Activated CD8-positive, alpha-beta memory T cell treated with anti-CD3 and anti-CD28 coated beads, Interleukin-2, amount 50 U/mL, for 1 hour (primary cell): ENCODE results near the gene DBT.
"Not testable (repeated sequence)": the region's sequence is repeated elsewhere in the genome, so short reads cannot be mapped to it uniquely, and the experiment has no call there.

ENCODE experiments used
- DNase-seq: peaks from one replicate; pipeline ENCODE4 v3.0.0-alpha.2; 2020; ENCODE audit errors: extremely low read depth

Gene DBT

GRCh38 chr1:100249537-100250257 lies at the start of gene DBT:
Gene DBT, minus strand, starts transcription at chr1:100249834. Its CDS starts 14 bp downstream, at chr1:100249820.
- peak; percentile 81 for DNase-seq

- no peak for DNase-seq
Observed at GRCh38 chr1:100298512-100298911, 48.9 kb upstream of the DBT start.

- not testable (repeated sequence) for DNase-seq
Observed at GRCh38 chr1:100296997-100297396, 47.4 kb upstream of the DBT start.

GRCh38 chr1:100296140-100296539 lies 46.5 kb upstream of the DBT start:
- no peak for DNase-seq

- no peak for DNase-seq
Observed at GRCh38 chr1:100292711-100293110, 43.1 kb upstream of the DBT start.

- DNase-seq = no peak
Observed at GRCh38 chr1:100290291-100290690, 40.7 kb upstream of the DBT start.

- no peak for DNase-seq
Observed at GRCh38 chr1:100287162-100287561, 37.5 kb upstream of the DBT start.

- no peak for DNase-seq
Observed at GRCh38 chr1:100284591-100284990, 35.0 kb upstream of the DBT start.

GRCh38 chr1:100279954-100280682 lies 30.5 kb upstream of the DBT start:
- DNase-seq = no peak

- no peak for DNase-seq
Observed at GRCh38 chr1:100279358-100279923, 29.8 kb upstream of the DBT start.

- no peak for DNase-seq
Observed at GRCh38 chr1:100277866-100278265, 28.2 kb upstream of the DBT start.

- no peak for DNase-seq
Observed at GRCh38 chr1:100268202-100268601, 18.6 kb upstream of the DBT start.

- no peak for DNase-seq
Observed at GRCh38 chr1:100267284-100267683, 17.6 kb upstream of the DBT start.

- DNase-seq = no peak
Observed at GRCh38 chr1:100266741-100267140, 17.1 kb upstream of the DBT start.

- DNase-seq = peak; percentile 94
Observed at GRCh38 chr1:100265931-100266740, 16.5 kb upstream of the DBT start, which contains the start of gene RTCA. Gene RTCA, plus strand, starts transcription at chr1:100266216. Its CDS starts 160 bp downstream, at chr1:100266376.

GRCh38 chr1:100265562-100265930 lies 15.9 kb upstream of the DBT start:
- no peak for DNase-seq

- not testable (repeated sequence) for DNase-seq
Observed at GRCh38 chr1:100264081-100264480, 14.4 kb upstream of the DBT start.

- no peak for DNase-seq
Observed at GRCh38 chr1:100261686-100262085, 12.1 kb upstream of the DBT start.

GRCh38 chr1:100258427-100258826 lies 8.8 kb upstream of the DBT start:
- not testable (repeated sequence) for DNase-seq

GRCh38 chr1:100256273-100256672 lies 6.6 kb upstream of the DBT start:
- not testable (repeated sequence) for DNase-seq

- DNase-seq = no peak
Observed at GRCh38 chr1:100253552-100253951, 3.9 kb upstream of the DBT start.

- no peak for DNase-seq
Observed at GRCh38 chr1:100252901-100253300, 3.3 kb upstream of the DBT start.
